ENCODE results near the gene SOX10. TPM values are rescaled to one million over a fixed set of nuclear protein-coding genes. Genes with fewer than 3 reads are reported as not detected.

SOX10 gene
- total RNA-seq, 3 donors from 2014 or later = 0.46 to 21.2 (median 1.7) TPM

DNA sequence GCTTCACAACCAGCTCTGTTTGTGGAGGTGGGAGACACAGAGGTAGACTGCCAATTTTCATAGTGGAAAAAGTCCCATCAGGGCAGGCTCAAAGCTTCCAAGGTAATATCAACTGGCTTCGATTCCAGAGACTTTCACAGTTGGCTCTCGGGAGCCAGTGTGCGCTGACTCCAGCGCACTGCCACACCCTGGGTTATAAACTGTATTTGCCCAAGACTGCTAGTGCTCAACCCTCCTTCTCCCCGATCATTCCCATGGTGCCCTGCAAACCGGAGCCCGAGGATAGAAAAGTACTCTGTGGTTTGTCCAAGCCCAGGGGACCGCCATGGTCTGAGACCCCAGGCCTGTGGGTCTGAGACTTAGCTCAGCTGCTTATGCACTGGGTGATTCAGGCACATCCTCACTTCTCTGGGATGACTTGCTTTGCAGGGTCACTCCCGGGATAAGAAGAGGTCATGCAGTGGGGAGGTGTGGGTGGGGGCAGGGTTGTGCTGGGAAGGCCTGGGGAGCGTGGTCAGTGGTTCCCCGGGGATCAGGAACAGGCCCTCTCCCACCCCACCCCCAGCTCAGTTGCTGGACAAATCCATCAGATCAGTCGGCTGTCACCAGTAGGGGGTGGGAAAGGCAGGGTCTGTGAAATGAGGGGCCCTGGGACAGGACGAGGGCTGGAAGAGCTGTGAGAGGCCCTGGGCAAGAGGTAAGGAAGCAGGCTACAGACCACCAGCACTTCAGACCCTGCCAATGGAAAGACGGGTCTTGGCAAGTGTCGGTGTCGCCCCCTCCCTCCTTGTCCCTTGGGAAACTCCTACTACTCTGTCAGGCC is 46.2 kb upstream of the SOX10 start:
- H3K4me1 ChIP-seq (ENCODE audit: low read depth) = peaks cover 14% of the 10 kb centered on the region
- ATAC-seq (peak; percentile 93), DNase-seq (peak in 2 of 3 donors; percentile 64 to 68)
- H3K4me3 ChIP-seq = no peak overlapping the region
- H3K9me3 ChIP-seq = no peaks in the 10 kb centered on the region
- TF ChIP-seq, protein P1, sequence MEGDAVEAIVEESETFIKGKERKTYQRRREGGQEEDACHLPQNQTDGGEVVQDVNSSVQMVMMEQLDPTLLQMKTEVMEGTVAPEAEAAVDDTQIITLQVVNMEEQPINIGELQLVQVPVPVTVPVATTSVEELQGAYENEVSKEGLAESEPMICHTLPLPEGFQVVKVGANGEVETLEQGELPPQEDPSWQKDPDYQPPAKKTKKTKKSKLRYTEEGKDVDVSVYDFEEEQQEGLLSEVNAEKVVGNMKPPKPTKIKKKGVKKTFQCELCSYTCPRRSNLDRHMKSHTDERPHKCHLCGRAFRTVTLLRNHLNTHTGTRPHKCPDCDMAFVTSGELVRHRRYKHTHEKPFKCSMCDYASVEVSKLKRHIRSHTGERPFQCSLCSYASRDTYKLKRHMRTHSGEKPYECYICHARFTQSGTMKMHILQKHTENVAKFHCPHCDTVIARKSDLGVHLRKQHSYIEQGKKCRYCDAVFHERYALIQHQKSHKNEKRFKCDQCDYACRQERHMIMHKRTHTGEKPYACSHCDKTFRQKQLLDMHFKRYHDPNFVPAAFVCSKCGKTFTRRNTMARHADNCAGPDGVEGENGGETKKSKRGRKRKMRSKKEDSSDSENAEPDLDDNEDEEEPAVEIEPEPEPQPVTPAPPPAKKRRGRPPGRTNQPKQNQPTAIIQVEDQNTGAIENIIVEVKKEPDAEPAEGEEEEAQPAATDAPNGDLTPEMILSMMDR (IDR thresholded peaks at IDR 0.05) = no peak
- intact Hi-C loops (cut with DNase I, micrococcal nuclease) = no loop called here
- H3K36me3 ChIP-seq (ENCODE audit: low read depth) = no peaks in the 10 kb centered on the region

DNA sequence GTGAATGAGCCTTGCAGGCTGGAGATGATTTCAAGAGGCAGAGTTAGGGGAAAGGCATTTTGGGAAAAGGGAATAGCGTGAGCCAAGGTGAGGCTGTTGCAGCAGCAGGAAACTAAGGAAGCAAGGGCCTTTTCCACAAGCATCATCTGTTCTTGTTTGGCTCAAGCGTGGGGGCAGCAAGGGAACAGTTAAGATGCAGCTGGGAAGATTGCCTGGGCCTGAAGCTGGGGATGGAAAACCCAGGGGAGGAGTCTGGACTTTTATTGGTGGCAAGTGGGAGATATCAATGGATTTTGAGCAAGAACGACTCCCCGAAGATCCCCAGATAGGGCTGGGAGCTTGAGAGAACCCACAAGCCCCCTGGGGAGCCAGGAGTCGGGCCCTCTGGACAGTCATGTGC is 45.5 kb upstream of the SOX10 start:
- ATAC-seq (no peak), DNase-seq (no peak)
- intact Hi-C loops (cut with DNase I, micrococcal nuclease) = no loop called here
- Histone ChIP-seq H3K4me3 (no peak overlapping the region), H3K9me3 (no peaks in the 10 kb centered on the region), H3K4me1 (ENCODE audit: low read depth) (peaks cover 14% of the 10 kb centered on the region), H3K36me3 (ENCODE audit: low read depth) (no peaks in the 10 kb centered on the region)
- TF ChIP-seq, protein P1 (IDR thresholded peaks at IDR 0.05) = no peak

DNA sequence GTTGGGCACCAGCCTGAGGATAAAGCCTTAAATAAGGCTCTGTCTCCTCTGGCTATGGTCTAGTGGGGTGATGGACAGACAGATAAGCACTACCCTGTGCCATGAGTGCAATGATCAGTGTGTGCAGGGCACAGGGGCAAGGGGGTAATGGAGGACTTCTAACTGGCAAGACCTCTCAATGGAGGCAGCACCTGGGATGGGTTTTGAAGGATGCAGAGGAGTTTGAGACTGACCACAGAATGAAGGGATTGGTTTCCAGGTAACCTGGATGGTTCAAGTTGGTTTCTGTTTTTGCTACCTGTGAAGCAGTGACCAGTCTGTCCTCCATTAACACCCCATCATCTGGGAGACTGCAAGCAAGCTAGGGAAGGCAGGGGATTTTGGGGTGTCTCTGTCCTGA is 45.0 kb upstream of the SOX10 start:
- no peak for ATAC-seq
- H3K4me3 ChIP-seq = no peak overlapping the region
- no peaks in the 10 kb centered on the region for H3K9me3 ChIP-seq
- TF ChIP-seq, protein P1 (IDR thresholded peaks at IDR 0.05) = no peak
- DNase-seq = no peak
- intact Hi-C loops (cut with DNase I, micrococcal nuclease) = no loop called here
- H3K36me3 ChIP-seq (ENCODE audit: low read depth) = no peaks in the 10 kb centered on the region
- H3K4me1 ChIP-seq (ENCODE audit: low read depth) = peaks cover 12% of the 10 kb centered on the region

DNA sequence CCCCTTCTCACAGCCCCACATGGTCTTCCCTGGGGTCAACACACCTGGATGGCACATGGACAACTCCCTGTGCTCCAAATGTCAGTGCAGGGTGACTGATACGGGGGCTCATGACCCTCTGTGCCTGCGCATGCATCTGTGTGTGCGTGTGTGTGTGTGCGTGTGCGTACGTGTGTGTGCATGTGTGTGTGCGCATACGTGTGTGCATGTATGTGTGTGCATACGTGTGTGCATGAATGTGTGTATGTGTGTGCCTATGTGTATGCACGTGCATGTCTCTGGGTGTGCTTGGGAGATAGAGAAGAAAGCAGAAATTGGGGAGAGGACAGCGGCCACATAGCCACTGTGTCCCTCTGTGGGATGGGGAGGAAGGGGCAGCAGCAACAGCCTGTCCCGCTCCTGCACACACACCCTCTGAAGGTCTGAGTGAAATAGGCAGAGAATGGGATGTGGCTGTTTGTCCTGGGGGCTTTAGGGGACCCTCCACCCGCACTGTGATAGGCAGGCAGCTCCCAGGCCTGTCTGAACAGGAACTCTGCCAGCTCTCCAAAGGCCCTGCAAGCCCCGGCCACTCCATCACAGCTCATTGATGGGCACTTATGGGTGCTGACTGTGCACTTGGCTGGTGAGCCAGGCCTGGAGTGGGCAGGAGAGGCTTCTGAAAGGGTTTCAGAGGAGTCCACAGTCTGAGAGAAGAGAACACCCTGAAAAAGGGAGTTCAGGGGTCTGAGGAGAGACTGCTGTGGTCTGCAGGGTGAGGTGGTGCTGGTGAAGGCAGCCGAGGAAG is 44.2 kb upstream of the SOX10 start:
- Histone ChIP-seq H3K4me3 (no peak overlapping the region), H3K36me3 (ENCODE audit: low read depth) (no peaks in the 10 kb centered on the region), H3K4me1 (ENCODE audit: low read depth) (peaks cover 4% of the 10 kb centered on the region), H3K9me3 (no peaks in the 10 kb centered on the region)
- TF ChIP-seq, protein P1 (IDR thresholded peaks at IDR 0.05) = no peak
- intact Hi-C loops (cut with DNase I, micrococcal nuclease) = no loop called here
- ATAC-seq = no peak
- DNase-seq = no peak

DNA sequence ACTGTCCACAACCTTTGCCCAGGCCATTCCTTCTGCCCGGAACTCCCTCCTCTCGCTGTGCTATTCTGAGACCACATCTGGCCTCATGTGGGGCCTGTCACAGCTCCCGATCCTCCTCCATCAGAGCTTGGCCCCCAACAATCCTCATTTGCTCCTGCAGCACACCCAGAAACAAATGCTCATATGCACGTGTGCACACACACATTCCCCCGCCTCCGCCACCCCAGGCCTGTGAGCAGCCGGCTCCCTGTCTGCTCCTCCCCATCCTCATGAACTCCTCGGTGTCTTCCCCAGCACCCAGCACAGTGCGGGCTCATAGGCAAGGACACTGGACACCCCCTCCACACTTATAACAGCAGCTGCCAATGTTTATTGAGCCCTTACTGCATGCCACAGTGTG is 43.1 kb upstream of the SOX10 start:
- TF ChIP-seq, protein P1 (IDR thresholded peaks at IDR 0.05) = no peak
- Histone ChIP-seq H3K4me3 (no peak overlapping the region), H3K9me3 (no peaks in the 10 kb centered on the region), H3K36me3 (ENCODE audit: low read depth) (no peaks in the 10 kb centered on the region), H3K4me1 (ENCODE audit: low read depth) (no peaks in the 10 kb centered on the region)
- ATAC-seq = no peak
- intact Hi-C loops (cut with DNase I, micrococcal nuclease) = no loop called here
- DNase-seq = no peak
